PC-3 (cell line): ENCODE data around the gene DSN1.

Experiments
- CTCF ChIP-seq: fragments of 300-600 bp; sonication (generic); conservative IDR thresholded peaks from 2 replicates; pipeline ENCODE4 v1.5.1; 2017; ENCODE audit warnings: antibody characterized with exemption, low read depth, mild to moderate bottlenecking, low read length
- EZH2 ChIP-seq: fragments of 300-600 bp; sonication (generic); IDR thresholded peaks from one replicate; pipeline ENCODE4 v1.6.1; 2017; ENCODE audit warnings: antibody characterized with exemption, mild to moderate bottlenecking, low read length; ENCODE audit not compliant: unreplicated experiment
- EZH2phosphoT487 ChIP-seq: fragments of 300-600 bp; sonication (generic); IDR thresholded peaks from 2 replicates; pipeline ENCODE4 v1.6.1; 2018; ENCODE audit warnings: mild to moderate bottlenecking, antibody characterized with exemption, low read length, borderline replicate concordance

GRCh38 chr20:36793294-36794115 lies 19.9 kb upstream of the DSN1 start:
- TF ChIP-seq CTCF (no peak), EZH2phosphoT487 (no peak), EZH2 (no peak)
